Stimulated activated CD8-positive, alpha-beta memory T cell treated with anti-CD3 and anti-CD28 coated beads, Interleukin-12 subunit alpha, Interleukin-12 subunit beta, amount 100 ng/mL, for 1 hour (primary cell): ENCODE measurements around the gene PTPRG.

ENCODE experiments used
- DNase-seq: peaks from one replicate; pipeline ENCODE4 v3.0.0-alpha.2; 2020; ENCODE audit warnings: low read depth

Gene PTPRG

DNA sequence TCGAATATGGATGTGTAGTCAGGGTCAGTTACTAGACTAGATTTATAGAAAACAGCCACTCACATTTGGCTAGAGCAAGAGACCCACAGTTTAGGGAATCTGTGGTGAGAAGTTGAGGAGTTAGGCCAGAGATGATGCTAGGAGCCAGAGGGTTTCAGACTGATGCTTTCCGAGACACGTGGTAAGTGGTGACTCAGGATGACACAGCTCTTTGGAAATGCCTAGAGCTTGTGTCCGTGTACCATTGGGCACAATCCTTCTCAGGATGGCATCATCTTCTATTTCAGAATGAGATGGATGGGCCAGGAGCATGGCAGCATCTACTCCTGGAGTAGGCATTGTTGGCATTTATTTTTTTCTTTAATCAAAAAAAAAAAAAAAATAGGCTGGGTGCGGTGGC is 28.5 kb downstream of the PTPRG start:
- DNase-seq = no peak

GRCh38 chr3:61591300-61591699 is 29.9 kb downstream of the PTPRG start:
- no peak for DNase-seq

GRCh38 chr3:61593446-61594029 is 32.2 kb downstream of the PTPRG start:
- no peak for DNase-seq

- DNase-seq = no peak
Observed at GRCh38 chr3:61594144-61594963, 33.0 kb downstream of the PTPRG start.

DNA sequence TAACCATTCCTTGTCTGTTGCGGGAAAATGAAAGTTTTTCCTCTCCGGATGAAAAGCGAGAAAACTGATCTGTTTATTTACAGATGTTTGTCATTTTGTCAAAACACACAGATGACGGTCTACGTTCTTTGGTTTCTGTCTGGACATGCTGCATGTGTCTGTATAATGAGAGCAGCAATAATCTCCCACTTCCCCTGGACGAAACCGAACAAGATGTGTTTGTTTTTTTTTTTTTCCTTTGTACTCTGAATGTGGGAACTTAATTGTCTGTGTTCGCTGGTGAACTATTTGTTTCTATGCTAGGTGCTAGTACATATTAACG is 33.6 kb downstream of the PTPRG start:
- DNase-seq = no peak

- no peak for DNase-seq
Observed at GRCh38 chr3:61595288-61595687, 33.9 kb downstream of the PTPRG start.

- no peak for DNase-seq
Observed at GRCh38 chr3:61595826-61596225, 34.5 kb downstream of the PTPRG start.

- no peak for DNase-seq
Observed at GRCh38 chr3:61597906-61598305, 36.5 kb downstream of the PTPRG start.

- no peak for DNase-seq
Observed at GRCh38 chr3:61600195-61600594, 38.8 kb downstream of the PTPRG start.

GRCh38 chr3:61601831-61602230 is 40.5 kb downstream of the PTPRG start:
- DNase-seq = no peak

- no peak for DNase-seq
Observed at GRCh38 chr3:61602466-61602865, 41.1 kb downstream of the PTPRG start.

DNA sequence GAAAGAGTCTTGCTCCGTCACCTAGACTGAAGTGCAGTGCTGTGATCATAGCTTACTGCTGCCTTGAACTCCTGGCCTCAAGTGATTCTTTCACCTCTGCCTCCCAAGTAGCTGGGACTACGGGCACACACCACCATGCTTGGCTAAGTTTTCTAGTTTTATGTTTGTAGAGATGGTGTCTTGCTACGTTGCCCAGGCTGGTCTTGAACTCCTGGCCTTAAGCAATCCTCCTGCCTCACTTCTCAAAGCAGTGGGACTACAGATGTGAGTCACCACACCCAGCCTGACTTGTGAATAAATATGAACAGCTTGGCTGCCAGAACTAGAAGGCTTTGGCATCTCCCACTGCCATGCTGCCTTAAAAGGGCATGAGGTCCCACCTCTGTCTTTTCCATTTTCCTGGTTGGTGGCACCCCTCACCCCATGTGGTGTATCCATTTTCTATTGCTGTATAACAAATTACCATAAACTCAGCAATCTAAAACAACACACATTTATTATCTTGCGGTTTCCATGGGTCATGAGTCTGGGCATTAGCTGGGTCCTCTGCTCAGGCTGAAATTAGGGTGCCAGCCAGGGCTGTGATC is 44.3 kb downstream of the PTPRG start:
- DNase-seq = no peak

GRCh38 chr3:61606196-61606595 is 44.8 kb downstream of the PTPRG start:
- DNase-seq = no peak

GRCh38 chr3:61608072-61608471 is 46.7 kb downstream of the PTPRG start:
- no peak for DNase-seq

- no peak for DNase-seq
Observed at GRCh38 chr3:61608711-61609110, 47.3 kb downstream of the PTPRG start.

- DNase-seq = no peak
Observed at GRCh38 chr3:61610316-61610715, 48.9 kb downstream of the PTPRG start.

GRCh38 chr3:61612211-61613194 is 51.1 kb downstream of the PTPRG start:
- no peak for DNase-seq

GRCh38 chr3:61613666-61614065 is 52.3 kb downstream of the PTPRG start:
- DNase-seq = no peak

GRCh38 chr3:61615643-61616042 is 54.3 kb downstream of the PTPRG start:
- no peak for DNase-seq

DNA sequence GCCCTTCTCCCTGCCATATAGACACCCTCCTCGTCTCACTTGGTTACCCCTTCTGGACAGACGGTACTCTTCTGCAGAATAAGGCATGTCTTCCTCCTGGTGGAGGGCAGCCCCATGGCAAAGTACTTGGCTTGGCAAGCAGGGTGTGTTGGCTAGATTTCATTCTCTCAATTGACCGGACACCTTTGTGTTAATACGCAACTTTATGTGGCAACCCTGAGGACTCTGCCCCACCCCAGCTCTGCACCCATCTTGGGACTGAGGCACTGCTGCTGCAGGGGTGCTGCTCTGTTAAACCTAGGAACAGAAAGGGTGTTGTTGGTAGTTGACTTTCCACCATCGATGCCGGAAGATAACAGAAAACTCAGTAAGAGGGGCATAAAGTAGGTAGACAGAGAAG is 55.2 kb downstream of the PTPRG start:
- DNase-seq = no peak

GRCh38 chr3:61617041-61617440 is 55.7 kb downstream of the PTPRG start:
- DNase-seq = no peak

GRCh38 chr3:61617651-61618050 is 56.3 kb downstream of the PTPRG start:
- DNase-seq = no peak
